Glomerular visceral epithelial cell (primary cell): Measurements from ENCODE around the gene CBLB.
"Not testable (repeated sequence)": the region's sequence is repeated elsewhere in the genome, so short reads cannot be mapped to it uniquely, and the experiment has no call there.

ENCODE experiments used
- DNase-seq: peaks from one replicate; pipeline ENCODE4 v3.0.0-alpha.2; 2016; ENCODE audit errors: extremely low spot score

Gene CBLB

DNA sequence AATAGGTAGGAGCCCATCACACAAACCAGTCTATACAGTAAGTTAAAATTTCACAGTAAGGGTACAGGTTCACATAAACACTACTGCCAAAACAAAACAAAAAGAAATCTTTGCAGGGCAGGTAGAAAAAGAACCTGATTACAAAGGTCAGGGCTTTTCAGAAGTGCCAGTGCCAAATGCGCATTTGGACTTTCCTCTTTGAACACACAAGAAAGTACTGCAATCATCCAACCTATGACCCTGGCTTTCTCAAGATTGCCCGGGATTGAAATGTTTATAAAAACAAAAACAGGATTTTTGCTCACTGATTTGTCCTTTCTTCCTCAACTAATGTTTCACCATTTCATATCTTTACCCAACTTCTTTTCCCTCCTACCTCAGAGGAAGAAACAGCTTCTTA, 47.4 kb downstream of the CBLB start:
- DNase-seq: no peak

DNA sequence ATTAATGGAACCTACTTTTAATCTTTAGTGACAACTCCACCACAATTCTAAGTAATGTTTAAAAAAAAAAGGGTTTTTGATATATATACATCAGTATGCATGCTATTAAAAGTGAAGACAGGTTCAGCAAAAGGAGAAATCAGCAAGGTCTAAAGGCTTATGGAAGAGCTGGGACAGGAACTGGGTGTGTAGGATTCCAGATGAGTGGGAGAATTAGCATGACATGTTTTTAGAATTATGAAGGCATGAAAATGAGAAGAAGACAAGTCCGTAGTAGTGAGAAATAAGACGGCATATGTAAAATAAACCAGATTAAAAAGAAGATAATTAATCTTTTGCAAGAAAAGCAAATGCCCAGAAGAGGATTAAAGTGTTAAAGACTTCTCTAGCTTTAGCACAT, 52.0 kb downstream of the CBLB start:
- no peak for DNase-seq

DNA sequence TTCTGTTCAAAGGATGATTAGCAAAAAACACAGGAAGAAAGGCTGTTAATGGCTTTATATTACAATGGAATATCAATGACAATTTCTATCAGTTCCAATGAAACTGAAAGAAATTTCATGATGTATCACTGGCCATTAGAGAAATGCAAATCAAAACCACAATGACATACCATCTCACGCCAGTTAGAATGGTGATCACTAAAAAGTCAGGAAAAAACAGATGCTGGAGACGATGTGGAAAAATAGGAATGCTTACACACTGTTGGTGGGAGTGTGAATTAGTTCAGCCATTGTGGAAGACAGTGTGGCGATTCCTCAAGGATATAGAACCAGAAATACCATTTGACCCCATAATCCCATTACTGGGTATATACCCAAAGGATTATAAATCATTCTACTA, 53.5 kb downstream of the CBLB start:
- DNase-seq: not testable (repeated sequence)

DNA sequence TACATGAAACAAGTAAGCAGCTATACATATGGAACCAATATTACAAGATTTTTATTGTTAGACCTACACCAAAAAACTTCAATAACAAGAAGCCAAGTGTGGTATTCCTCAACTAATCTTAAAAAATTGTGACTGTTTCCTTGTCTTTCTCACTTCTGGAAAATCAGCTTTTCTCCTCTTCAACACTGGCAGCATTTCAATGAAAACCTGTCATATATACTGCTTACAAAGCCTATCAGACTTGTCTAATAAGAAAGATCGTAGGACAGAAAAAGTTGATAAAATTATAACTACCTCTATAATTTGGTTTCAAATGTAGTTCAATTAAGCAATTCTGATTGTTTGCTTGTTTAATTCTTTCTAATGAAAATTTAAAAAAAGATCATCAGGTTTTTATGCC, 55.1 kb downstream of the CBLB start:
- DNase-seq: no peak

DNA sequence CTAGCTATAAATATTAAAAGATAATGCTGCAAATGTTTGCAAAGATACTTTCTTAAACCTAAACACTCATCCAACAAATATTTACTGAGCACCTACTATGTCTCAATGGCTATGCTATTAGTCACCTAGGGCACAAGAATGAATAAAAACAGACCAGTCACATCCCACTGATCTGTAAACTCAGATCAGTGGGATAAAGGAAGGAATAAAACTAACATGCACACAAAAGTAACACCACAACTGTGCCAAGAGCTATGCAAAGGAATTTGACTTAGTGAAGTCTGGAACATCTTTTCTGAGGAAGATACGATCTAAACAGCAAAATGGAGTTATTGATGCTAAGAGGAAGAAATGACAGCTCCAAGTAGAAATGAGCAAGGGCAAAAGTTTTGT, 56.6 kb downstream of the CBLB start:
- peak; percentile 6 for DNase-seq

DNA sequence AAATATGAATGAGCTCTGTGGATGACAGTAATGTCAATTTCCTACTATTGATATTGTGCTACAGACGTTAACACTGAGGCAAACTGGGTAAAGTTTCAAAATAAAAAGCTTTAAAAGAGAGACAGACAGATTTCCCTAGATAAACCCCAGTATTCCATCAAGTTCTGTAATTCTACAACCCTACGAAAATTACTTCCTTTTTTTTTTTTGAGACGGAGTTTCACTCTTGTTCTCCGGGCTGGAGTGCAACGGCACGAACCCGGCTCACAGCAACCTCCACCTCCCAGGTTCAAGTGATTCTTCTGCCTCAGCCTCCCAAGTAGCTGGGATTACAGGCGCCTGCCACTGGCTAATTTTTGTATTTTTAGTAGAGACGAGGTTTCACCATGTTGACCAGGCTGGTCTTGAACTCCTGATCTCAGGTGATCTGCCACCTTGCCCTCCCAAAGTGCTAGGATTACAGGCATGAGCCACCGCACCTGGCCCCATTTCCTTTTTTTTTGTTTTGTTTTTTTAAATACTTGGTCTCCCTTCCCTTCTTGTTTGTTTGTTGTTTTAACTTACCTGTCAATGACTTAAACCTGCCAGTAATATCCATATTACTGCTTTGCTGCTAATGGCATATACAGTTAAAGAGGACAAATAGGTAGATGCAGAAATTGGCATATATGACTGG, 57.2 kb downstream of the CBLB start:
- DNase-seq: no peak

DNA sequence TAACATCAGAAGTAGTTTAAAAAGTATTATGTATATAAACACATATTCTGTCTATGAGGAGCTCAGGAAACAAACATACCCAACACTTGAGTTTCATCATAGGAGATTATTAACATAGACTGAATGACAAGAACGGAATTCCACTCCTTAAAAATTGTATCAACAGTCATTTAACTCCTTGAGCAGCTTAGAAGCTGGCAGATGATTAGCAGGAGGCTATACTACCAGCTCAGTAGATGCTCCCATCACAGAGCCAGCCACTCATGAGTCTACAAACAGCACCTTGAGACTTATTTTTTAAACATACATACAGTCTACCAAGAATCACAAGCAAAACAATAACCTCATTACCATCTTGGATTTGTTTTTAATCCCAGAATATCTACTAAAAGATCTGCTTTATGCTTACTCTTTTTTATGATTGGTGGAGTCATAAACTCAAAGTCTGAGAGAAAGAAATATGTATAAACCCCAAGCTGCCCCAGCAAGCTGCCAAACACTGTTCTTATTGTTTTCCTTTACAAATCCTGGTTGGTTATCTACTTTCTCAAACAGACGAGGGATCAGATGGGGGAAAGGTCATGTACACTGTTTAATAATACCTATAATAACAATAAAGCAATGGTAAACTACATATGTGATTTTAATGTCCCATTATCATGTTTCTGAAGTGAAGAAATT, 59.5 kb downstream of the CBLB start:
- DNase-seq: no peak

DNA sequence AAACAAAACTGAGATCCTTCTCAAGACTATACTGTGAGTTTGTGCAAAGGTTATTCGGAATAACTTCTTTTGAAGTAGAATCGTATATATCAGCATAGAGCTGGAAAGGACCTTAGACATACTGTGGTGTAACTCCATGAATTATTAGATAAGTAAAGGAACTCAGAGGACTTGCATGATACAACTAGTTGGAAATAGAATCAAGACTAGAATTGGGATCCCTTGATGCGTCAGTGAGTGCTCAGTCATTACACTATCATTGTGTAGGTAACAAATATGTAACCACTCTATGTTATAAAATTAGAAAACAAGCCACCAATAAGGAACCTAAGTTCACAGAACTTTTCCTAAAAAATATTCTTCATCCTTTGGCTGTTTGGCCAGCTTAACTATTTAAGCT, 61.1 kb downstream of the CBLB start:
- no peak for DNase-seq

DNA sequence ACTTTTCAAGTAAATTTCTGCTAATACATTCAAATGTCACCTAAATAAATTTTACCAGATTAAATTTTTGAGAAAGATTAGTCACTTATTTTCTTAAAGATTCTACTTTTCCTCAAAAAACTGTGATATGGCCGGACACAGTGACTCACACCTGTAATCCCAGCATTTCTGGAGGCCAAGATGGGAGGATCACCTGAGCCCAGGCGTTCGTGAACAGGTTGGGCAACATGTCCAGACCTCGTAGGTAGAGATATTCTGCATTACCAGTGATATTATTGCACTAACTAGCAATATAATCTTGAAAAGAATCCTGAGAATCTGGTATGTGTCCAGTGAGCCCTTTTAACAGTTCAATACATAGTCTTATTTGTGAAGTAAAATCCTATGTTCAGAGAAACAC, 61.7 kb downstream of the CBLB start:
- no peak for DNase-seq

DNA sequence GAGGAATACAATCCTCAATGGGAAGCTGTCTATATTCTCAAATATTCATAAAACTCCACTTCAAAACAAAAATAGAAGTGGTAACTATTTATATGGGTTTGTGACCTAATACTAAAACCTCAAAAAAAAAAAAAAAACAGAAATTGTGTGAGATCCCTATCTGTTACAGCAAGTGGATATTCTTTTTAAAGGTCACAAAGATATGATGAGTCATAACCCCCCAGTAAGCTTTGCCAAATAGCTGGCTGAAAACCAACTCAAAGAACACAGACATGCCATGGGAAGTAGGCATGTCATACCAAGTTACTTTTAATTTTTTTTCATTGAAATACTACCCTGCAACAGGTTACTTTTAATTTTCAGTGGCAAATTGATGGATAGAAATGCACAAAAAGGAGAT, 62.5 kb downstream of the CBLB start:
- DNase-seq: peak; percentile 71

DNA sequence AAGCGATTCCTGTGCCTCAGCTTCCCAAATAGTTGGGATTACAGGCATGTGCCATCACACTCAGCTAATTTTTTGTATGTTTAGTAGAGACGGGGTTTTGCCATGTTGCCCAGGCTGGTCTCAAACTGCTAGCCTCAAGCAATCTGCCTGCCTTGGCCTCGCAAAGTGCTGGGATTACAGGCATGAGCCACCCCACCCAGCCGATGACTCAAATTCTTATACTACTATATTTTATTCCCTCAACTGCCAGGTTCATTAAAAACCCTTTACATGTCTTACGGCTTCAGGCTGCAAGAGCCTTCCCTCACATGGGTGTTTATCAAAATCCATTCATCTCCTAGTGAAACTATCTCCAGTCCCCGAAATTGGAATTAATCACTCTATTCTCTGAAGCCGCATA, 63.4 kb downstream of the CBLB start:
- no peak for DNase-seq

DNA sequence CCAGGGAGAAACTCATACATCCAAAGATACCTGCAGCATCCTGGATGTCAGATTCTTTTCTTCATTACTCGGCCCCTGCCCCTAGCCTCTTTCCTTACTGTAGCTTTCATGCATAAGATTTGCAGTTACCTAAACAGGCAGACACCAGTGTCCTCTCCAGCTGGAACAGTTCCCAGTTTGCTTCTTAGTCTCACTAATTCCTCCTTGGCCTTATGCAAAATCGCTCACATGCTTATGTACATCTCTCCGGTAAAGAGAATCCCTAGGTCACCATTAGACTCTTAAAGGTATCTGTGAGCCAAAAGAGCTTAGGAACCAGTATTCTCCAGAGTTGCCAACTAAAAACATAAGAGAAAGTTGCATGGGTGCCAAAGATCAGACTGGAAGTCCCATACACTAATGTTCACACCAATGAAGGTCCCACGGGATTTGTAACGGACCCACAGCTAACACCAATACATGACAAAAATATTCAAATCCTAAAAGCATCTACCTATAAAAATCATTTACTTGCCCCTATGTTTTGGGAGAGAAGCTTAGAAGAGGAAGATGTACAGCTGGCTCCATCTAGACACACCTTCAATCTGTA, 66.6 kb downstream of the CBLB start:
- DNase-seq: no peak

DNA sequence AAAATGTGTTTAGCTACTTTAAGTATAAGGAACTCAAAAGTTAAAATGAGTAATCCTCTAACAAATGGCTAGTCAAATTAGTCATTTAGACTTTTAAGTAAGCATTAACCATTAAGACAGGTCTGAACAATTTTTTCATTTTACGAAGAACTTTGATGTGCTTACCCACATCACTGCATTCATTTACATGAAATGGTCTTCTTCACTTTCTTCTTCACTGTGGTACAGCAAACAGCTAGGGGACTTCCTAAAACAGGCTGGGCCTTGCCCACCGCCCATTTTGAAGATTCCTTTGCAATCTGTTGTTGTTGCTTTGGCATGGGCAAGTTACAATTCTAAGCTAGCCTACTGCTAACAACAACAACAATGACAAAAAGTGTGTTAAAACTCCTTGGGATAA, 67.4 kb downstream of the CBLB start:
- DNase-seq: no peak

DNA sequence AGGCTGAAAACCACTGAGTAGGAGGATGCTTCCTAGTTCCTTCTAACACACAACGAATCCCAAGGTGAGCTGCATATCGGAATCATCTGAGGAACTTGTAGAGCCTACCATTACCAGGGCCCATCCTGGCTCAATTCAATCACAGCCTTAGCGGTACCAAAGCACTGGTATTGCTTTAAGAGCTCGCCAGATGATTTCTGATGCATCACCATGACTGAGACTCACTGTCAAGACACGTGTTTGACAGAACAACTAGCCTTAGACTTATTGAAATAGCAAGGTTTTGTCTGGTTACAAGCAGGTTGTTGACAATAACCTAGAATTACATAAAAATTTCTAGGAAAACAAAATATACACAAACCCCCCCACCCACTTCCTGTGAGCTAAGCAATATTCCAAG, 68.5 kb downstream of the CBLB start:
- no peak for DNase-seq

DNA sequence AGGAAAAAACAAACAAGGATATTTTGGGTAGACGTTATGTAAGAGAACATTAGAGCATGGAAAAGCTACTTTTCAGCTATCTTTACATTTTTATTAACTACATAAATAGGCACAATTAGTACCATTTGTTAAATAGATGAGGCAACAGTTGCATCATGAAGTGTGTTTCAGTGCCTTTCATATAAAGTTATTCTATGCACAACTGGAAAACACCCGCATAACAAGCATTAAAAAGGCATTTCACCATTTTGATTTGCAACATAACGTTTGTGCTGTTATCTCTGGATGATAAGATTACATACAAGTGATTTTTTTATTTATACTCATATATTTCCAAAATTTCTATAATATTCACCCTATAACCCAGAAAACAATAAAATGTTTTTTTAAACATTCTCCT, 69.5 kb downstream of the CBLB start:
- DNase-seq: no peak

DNA sequence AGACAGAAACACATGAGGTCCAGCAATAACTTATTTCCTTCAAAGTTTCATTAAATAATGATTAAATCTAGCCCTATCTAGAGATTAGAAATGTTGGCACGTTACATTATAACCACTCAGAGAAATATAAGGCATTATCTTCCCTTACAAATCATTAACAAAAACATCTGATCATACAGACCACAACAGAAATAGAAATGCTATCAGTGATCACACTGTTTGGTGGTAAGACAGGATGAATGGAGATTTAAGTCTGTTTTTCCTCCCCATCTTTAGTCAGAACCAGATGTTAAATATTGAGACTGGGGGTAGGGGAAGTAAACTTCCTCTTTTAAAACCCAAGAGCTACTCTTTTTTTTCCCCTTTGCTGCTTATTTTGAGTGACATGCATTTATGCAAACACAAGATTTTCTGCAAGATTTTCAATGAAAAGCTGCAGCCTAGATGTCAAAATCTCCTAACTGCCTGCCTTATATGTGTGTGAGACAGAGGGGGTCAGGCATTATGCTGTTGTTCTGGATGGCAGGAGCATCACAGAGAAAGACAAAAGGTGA, 70.4 kb downstream of the CBLB start:
- no peak for DNase-seq

DNA sequence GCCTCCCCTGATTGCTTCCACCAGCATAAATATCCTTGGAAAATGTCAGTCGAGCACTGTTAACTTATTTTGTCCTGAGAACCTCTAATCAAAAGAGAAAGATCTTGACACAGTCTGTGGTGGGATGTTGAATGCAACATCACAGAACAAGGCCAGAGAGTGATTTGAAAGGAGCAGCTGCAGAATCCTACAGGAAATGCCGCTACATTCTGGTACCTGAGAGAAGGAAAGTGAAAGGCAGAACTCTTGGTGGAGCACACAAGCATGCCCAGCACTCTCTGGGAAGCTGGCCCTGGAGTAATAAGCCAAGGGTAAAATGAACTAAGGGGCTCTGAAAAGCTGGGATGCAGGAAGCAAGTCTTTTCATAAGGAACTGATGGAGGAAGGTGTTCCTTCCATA, 75.8 kb downstream of the CBLB start:
- DNase-seq: no peak

DNA sequence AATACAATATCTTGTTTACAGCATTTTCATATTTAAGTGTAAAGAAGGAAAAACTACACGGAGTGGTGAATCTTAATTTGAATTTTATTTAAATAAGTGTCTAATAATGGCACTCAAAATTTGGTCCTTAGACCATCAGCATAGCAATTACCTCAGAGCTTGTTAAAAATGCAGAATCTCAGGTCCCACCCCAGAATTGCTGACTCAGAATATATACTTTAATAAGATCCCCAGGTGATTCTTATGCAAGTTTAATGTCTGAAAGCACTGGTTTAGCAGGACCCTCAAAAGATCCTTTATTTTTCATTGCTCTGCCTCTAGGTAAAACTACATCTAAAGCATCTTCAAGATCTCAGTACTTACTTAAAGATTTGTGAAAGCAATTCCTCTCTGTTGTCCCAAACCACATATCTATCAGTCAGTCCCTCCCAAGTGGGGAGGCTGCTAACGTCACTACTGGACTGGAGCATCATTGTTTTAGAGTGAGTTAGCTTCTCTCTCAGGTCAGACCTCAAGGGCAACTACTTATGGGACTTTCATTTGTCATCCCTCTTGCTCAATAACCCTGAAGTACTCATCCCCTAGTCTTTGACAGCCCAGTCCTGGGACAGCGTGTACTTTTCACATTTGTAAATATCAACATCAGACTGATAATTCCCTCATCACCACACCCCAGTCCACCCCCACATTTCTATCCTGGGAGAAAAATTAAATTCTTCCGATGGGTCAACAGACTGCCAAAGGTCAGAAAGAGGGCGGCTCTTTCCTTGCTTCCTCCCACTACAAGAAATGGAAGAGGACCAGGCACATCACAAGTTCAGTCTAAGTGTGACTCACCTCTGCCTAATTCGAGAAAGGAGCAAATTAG, 76.7 kb downstream of the CBLB start:
- DNase-seq: no peak

DNA sequence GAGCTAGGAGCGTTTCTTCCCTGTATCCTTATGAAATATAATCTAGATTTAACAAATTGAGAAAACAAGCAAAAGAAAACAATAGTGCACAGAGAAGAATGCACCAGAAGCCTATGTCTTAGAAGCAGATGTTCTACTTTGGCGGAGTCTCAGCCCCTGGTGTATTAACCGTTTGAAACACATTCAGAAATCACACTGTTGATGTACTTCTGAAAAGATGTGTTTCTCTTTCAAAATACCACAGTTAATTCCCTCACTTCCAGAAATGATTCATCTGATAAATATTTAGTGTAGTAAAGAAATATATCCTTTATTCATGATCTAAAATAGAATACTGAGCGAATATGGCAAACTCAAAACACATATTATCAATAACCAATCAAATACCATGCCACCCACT, 77.7 kb downstream of the CBLB start:
- no peak for DNase-seq

DNA sequence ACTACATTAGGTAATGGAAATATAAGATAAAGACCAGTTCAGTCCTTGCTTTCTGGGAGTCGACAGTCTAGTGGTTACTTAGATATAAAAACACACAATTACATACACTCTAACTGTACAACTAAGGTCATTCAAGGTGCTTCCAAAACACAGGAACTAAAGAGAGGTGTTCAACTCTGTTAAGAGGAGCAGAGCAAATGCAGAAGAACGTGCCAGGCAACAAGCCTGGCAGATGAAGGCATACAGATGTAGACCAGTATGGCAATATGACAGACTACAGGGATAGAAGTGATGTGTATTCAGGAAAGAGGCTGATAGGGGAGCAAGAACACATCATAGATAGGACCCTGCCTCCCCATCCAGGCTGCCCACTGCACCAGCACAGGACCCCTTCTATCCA, 78.3 kb downstream of the CBLB start:
- DNase-seq: no peak

DNA sequence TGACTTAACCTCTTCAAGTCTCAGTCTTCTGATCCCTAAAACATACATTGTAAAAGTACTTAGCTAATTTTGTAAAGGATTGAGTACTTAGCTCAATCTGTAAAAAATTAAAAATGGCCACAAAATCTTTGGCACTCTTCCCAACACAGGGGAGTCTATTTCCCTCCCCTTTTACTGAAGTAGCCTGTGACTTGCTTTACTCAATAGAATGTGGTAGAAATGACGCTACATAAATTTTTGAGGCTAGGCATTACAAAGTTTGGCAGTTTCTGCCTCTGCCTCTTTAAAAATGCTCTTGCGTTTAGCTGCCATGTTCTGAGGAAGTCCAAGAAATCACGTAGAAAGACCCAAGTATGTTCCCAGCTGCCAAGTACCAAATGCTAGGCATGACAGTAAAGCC, 80.2 kb downstream of the CBLB start:
- DNase-seq: no peak

DNA sequence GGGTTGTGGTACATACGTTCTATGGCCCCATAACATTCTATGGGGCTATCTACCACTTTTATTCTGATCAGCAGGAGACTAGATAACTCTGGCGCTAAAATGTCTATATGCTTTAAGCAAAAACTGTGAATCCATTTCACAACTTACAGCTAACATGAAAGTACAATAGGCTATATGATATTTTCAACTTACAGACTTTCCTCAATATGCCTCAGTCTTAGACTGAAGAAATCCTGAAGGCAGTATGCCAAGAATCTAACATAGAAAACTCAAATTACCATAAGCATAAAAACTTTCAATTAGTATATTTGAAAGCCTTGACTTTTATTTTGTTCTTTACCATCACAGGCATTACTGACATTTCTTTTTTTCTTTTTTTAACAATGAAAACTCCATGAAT, 81.4 kb downstream of the CBLB start:
- DNase-seq: no peak
